T-helper 1 cell (primary cell): ENCODE data around the gene PEX11A.

Experiments used
- DNase-seq, 5 donors: peaks; one replicate each; pipeline ENCODE4 v3.0.0-alpha.2; 2012 to 2020

Gene PEX11A

GRCh38 chr15:89654847-89655805 is 35.4 kb downstream of the PEX11A start, which contains the start of gene KIF7:
Gene KIF7 (minus strand): TSS chr15:89655467. CDS start chr15:89652930, 2,537 bp downstream.
- no peak for DNase-seq

GRCh38 chr15:89654301-89654761 is 36.2 kb downstream of the PEX11A start:
- no peak for DNase-seq

GRCh38 chr15:89653578-89653977 is 37.0 kb downstream of the PEX11A start:
- no peak for DNase-seq

GRCh38 chr15:89652666-89653065 is 37.9 kb downstream of the PEX11A start:
- DNase-seq, result no peak

- DNase-seq, result no peak
These were observed 38.4 kb downstream of the PEX11A start for GRCh38 chr15:89652131-89652530.

GRCh38 chr15:89649716-89650115 is 40.8 kb downstream of the PEX11A start:
- DNase-seq, result no peak

GRCh38 chr15:89649013-89649625 is 41.4 kb downstream of the PEX11A start:
- no peak for DNase-seq

- no peak for DNase-seq
These were observed 42.2 kb downstream of the PEX11A start for GRCh38 chr15:89648106-89649012.

GRCh38 chr15:89647191-89647851 is 43.2 kb downstream of the PEX11A start:
- DNase-seq, result peak; percentile 25 to 43 (median 36)

- DNase-seq, result no peak
These were observed 44.0 kb downstream of the PEX11A start for GRCh38 chr15:89646416-89647141.

- no peak for DNase-seq
These were observed 44.9 kb downstream of the PEX11A start for GRCh38 chr15:89645680-89646079.

- DNase-seq, result no peak
These were observed 48.4 kb downstream of the PEX11A start for GRCh38 chr15:89642106-89642505.

- no peak for DNase-seq
These were observed 49.5 kb downstream of the PEX11A start for GRCh38 chr15:89641053-89641452.

GRCh38 chr15:89640245-89640644 is 50.3 kb downstream of the PEX11A start:
- no peak for DNase-seq

GRCh38 chr15:89633585-89633984 is 57.0 kb downstream of the PEX11A start:
- no peak for DNase-seq

- DNase-seq, result no peak
These were observed 57.8 kb downstream of the PEX11A start for GRCh38 chr15:89632563-89633430.

- DNase-seq, result no peak
These were observed 58.7 kb downstream of the PEX11A start for GRCh38 chr15:89631902-89632264.
